Measurements from ENCODE around the gene MKNK1.

The MKNK1 gene

DNA sequence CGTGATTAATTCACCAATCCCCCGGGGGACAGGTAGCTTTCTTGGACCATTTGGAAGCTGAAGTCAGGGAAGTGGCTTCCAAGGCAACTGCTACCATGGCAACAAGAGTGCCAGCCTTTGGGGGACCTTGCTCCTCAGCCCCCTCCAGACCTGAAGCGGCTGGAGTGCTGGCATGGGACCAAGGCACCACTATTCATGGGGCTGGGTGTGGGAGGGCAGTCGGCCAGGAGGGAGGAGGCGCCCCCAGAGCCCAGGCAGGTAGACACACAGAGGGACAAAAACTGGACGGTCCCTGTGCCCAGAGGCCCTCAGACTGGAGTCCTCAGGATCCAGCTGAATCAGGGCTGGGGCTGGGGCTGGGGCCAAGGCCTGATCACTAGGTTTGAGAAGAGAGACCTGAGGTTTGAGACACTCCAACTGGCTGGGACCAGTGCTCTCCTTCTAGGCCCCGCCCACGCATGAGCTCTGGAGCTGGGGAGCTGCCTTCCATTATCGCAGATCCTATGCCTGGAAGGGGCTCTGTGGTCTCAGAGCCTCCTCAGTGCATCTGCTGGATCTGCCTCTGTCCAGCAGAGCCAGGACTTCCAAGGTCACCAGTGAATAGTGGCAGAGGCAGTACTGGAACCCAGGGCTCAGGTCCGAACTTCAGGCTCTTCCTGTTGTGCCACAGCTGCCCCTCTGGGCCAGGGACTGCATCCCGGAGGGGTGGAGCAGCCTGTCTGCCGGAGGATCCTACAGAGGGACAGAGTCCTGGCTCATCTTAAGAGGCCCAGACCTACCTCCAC, 49.3 kb downstream of the MKNK1 start:
- no peak for DNase-seq (ENCODE audit: low read depth)
- TF ChIP-seq MYC (IDR thresholded peaks at IDR 0.05; ENCODE audit: low read depth, low read length) (no peak), POLR2A (IDR thresholded peaks at IDR 0.05; ENCODE audit: extremely low read depth, insufficient read length) (no peak)
- TF ChIP-seq, protein P1, sequence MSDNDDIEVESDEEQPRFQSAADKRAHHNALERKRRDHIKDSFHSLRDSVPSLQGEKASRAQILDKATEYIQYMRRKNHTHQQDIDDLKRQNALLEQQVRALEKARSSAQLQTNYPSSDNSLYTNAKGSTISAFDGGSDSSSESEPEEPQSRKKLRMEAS (IDR thresholded peaks at IDR 0.05; ENCODE audit: low read depth, low read length) = no peak
- TF ChIP-seq, protein P2, sequence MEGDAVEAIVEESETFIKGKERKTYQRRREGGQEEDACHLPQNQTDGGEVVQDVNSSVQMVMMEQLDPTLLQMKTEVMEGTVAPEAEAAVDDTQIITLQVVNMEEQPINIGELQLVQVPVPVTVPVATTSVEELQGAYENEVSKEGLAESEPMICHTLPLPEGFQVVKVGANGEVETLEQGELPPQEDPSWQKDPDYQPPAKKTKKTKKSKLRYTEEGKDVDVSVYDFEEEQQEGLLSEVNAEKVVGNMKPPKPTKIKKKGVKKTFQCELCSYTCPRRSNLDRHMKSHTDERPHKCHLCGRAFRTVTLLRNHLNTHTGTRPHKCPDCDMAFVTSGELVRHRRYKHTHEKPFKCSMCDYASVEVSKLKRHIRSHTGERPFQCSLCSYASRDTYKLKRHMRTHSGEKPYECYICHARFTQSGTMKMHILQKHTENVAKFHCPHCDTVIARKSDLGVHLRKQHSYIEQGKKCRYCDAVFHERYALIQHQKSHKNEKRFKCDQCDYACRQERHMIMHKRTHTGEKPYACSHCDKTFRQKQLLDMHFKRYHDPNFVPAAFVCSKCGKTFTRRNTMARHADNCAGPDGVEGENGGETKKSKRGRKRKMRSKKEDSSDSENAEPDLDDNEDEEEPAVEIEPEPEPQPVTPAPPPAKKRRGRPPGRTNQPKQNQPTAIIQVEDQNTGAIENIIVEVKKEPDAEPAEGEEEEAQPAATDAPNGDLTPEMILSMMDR (IDR thresholded peaks at IDR 0.05; ENCODE audit: low read depth, low read length) = no peak

DNA sequence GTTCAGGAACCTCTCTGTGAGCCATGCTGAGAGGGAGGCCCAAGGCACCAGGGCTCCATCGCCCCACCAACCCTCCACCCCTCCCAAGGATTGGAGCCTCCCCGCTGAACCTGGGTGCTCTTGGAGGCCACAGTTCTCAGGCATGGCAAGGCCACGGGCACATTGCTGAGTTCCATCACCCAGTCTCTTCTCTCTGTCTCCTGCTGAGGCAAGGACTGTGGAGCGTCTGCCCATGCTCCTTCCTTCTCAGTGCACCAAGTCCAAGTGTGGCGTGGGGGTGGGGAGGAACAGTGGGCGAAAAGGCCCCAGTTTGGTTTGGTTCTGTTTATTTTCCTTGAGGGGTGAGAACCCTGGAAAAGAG, 49.9 kb downstream of the MKNK1 start:
- TF ChIP-seq, protein P2 (IDR thresholded peaks at IDR 0.05; ENCODE audit: low read depth, low read length) = no peak
- TF ChIP-seq MYC (IDR thresholded peaks at IDR 0.05; ENCODE audit: low read depth, low read length) = no peak
- TF ChIP-seq, protein P1 (IDR thresholded peaks at IDR 0.05; ENCODE audit: low read depth, low read length) = no peak
- no peak for TF ChIP-seq POLR2A (IDR thresholded peaks at IDR 0.05; ENCODE audit: extremely low read depth, insufficient read length)
- no peak for DNase-seq (ENCODE audit: low read depth)

More for the DNA sequence above, 49.3 kb downstream of the MKNK1 start:
- no peak overlapping the region for H3K4me3 ChIP-seq (ENCODE audit: low read depth, low read length)

DNA sequence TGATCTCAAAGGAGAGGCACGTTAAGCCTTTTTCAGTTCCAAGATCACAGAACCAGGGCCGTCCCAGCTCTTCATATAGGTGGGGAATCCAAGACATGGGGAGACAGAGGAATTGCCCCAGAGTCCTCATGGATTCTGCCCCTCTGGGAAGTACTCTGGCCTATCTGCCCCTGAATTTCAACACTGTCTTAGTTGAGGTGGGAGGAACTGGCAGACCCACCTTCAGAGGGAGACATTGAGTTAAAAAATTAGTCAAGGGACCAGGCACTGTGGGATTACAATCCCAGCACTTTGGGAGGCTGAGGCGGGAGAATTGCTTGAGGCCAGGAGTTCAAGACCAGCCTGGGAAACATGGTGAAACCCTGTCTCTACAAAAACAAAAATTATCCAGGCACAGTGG, 50.6 kb downstream of the MKNK1 start:
- H3K4me3 ChIP-seq (ENCODE audit: low read depth, low read length) = no peak overlapping the region
- no peak for DNase-seq (ENCODE audit: low read depth)
- TF ChIP-seq POLR2A (IDR thresholded peaks at IDR 0.05; ENCODE audit: extremely low read depth, insufficient read length) = no peak
- TF ChIP-seq, protein P1 (IDR thresholded peaks at IDR 0.05; ENCODE audit: low read depth, low read length) = no peak
- TF ChIP-seq, protein P2 (IDR thresholded peaks at IDR 0.05; ENCODE audit: low read depth, low read length) = no peak
- TF ChIP-seq MYC (IDR thresholded peaks at IDR 0.05; ENCODE audit: low read depth, low read length) = no peak

More for the DNA sequence above, 49.9 kb downstream of the MKNK1 start:
- H3K4me3 ChIP-seq (ENCODE audit: low read depth, low read length) = no peak overlapping the region

DNA sequence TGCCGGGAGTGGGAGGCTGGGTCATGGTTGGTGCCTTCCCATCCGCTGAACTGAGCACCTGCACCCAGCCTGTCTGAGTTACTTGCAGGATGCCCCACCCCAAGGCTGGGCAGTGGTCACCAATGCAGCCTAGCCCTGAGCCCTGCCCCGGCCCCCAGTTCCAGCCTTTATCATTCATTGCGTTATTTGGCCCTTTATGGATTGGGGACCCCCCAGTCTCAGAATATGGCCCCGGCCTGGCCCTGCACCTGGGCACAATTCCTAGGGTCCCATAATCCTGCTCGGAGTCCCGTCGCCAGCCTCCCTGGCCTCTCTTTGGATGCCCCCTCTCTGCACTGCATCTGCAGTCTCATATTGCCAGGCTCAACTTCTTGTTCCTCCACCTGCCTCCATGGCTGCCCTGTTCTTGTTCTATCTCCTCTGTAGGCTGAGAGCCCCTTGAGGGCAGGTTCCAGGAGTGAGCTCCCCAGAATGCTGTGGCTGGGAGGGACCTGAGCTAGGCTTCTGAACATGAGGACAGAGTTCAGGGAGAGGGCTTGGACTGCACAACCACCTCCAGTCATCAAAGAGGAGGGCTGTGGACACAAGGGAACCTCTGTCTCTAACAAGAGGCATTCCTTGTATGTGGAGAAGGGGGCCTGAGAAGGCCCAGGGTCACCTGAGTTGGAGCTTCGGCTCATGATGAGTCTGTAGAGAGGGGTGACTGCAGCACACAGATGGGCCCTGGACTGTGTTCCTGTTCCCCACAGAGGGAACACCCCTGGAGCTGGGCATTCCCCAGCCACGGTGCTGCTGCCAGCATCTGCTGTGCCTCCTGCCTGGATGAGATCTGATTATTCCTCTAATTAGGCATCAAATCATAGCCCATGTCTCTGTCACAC, 51.5 kb downstream of the MKNK1 start:
- no peak for DNase-seq (ENCODE audit: low read depth)
- no peak for TF ChIP-seq POLR2A (IDR thresholded peaks at IDR 0.05; ENCODE audit: extremely low read depth, insufficient read length)
- TF ChIP-seq, protein P1 (IDR thresholded peaks at IDR 0.05; ENCODE audit: low read depth, low read length) = no peak
- TF ChIP-seq, protein P2 (IDR thresholded peaks at IDR 0.05; ENCODE audit: low read depth, low read length) = no peak
- no peak for TF ChIP-seq MYC (IDR thresholded peaks at IDR 0.05; ENCODE audit: low read depth, low read length)
- H3K4me3 ChIP-seq (ENCODE audit: low read depth, low read length) = no peak overlapping the region

DNA sequence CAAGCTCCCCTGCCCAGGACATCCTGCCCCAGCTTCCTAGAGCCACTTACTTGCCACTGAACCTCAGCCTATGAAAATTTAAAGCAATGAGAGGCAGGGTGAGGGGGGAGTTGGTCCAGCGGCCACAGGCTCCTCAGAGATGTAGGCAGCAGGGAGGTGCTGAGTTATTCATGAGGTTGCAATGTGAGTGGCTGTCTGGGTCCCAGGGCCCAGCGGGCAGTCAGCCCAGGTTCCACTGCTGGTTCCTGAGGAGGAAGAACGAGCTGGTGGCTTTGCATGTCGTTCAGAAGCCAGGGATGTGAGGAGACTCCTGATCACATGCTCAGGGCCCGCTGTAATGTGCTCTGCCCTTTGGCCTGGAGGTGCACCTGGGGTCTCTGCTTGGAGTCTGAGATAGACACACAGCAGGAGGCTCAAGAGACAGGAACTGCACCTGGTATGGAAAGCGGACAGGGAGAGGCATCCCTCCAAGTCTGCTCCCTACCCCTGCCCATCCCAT, 52.4 kb downstream of the MKNK1 start, which contains the start of gene KNCN:
Gene KNCN (minus strand): TSS at position 51 of the 499 bp plus-strand sequence. CDS start 432 bp downstream, outside the sequence.
- TF ChIP-seq, protein P1 (IDR thresholded peaks at IDR 0.05; ENCODE audit: low read depth, low read length) = no peak
- TF ChIP-seq POLR2A (IDR thresholded peaks at IDR 0.05; ENCODE audit: extremely low read depth, insufficient read length) (no peak), MYC (IDR thresholded peaks at IDR 0.05; ENCODE audit: low read depth, low read length) (no peak)
- TF ChIP-seq, protein P2 (IDR thresholded peaks at IDR 0.05; ENCODE audit: low read depth, low read length) = no peak
- no peak within 1 kb of the TSS for H3K4me3 ChIP-seq (ENCODE audit: low read depth, low read length)
- DNase-seq (ENCODE audit: low read depth) = no peak
